Kidney epithelial cell (primary cell): ENCODE data around the gene GLS2. TPM values are rescaled to one million over a fixed set of nuclear protein-coding genes. Genes with fewer than 3 reads are reported as not detected.
"Not testable (repeated sequence)": the region's sequence is repeated elsewhere in the genome, so short reads cannot be mapped to it uniquely, and the experiment has no call there.

Experiments used
- DNase-seq: peaks from one replicate; pipeline ENCODE4 v3.0.0-alpha.2; 2010; ENCODE audit warnings: low read depth
- H3K27me3 ChIP-seq: 2 replicates; pipeline ENCODE4 v1.6.0; 2011; ENCODE audit warnings: low read length; ENCODE audit not compliant: control insufficient read depth, insufficient read depth
- H3K36me3 ChIP-seq: 2 replicates; pipeline ENCODE4 v1.5.1; 2011; ENCODE audit warnings: low read length; ENCODE audit not compliant: control insufficient read depth, insufficient read depth
- H3K4me3 ChIP-seq: 2 replicates; pipeline ENCODE4 v1.5.1; 2011; ENCODE audit warnings: low read depth, mild to moderate bottlenecking, control low read depth, low read length
- total RNA-seq: library from RNA; depleted of rRNA; stranded (reverse); fragments of >200 nt; gene quantifications from 2 replicates; pipeline ENCODE4 v1.2.3, GENCODE V29; 2015
- TF ChIP-seq, protein P1 (sequence below): IDR thresholded peaks from 2 replicates; pipeline ENCODE4 v1.5.1; 2011; ENCODE audit warnings: mild to moderate bottlenecking, moderate library complexity, low read length, control low read depth, inconsistent platforms; ENCODE audit not compliant: insufficient read depth, poor library complexity, severe bottlenecking

GLS2 gene
- total RNA-seq, 1 donor from 2014 or later: 2.3 TPM

GRCh38 chr12:56450241-56450640 is 37.7 kb downstream of the GLS2 start:
- no peaks in the 10 kb centered on the region for H3K27me3 ChIP-seq
- DNase-seq: no peak
- H3K36me3 ChIP-seq: no peaks in the 10 kb centered on the region
- TF ChIP-seq, protein P1, sequence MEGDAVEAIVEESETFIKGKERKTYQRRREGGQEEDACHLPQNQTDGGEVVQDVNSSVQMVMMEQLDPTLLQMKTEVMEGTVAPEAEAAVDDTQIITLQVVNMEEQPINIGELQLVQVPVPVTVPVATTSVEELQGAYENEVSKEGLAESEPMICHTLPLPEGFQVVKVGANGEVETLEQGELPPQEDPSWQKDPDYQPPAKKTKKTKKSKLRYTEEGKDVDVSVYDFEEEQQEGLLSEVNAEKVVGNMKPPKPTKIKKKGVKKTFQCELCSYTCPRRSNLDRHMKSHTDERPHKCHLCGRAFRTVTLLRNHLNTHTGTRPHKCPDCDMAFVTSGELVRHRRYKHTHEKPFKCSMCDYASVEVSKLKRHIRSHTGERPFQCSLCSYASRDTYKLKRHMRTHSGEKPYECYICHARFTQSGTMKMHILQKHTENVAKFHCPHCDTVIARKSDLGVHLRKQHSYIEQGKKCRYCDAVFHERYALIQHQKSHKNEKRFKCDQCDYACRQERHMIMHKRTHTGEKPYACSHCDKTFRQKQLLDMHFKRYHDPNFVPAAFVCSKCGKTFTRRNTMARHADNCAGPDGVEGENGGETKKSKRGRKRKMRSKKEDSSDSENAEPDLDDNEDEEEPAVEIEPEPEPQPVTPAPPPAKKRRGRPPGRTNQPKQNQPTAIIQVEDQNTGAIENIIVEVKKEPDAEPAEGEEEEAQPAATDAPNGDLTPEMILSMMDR: no peak
- no peak overlapping the region for H3K4me3 ChIP-seq

- H3K4me3 ChIP-seq: peak overlapping the region; percentile 58
- no peak for DNase-seq
Observed at GRCh38 chr12:56449622-56449984, 38.4 kb downstream of the GLS2 start.

GRCh38 chr12:56448860-56449621 is 38.9 kb downstream of the GLS2 start, which contains the start of gene TIMELESS:
TIMELESS (minus strand) TSS chr12:56449426; CDS start chr12:56434170, 15,256 bp downstream.
- Histone ChIP-seq H3K36me3 (no peaks in the 10 kb centered on the region), H3K27me3 (no peaks in the 10 kb centered on the region), H3K4me3 (peak within 1 kb of the TSS; percentile 58)
- peak; percentile 59 for DNase-seq
- TF ChIP-seq, protein P1: no peak

More at GRCh38 chr12:56449622-56449984, 38.4 kb downstream of the GLS2 start:
- TF ChIP-seq, protein P1: no peak
- Histone ChIP-seq H3K36me3 (no peaks in the 10 kb centered on the region), H3K27me3 (no peaks in the 10 kb centered on the region)

DNA sequence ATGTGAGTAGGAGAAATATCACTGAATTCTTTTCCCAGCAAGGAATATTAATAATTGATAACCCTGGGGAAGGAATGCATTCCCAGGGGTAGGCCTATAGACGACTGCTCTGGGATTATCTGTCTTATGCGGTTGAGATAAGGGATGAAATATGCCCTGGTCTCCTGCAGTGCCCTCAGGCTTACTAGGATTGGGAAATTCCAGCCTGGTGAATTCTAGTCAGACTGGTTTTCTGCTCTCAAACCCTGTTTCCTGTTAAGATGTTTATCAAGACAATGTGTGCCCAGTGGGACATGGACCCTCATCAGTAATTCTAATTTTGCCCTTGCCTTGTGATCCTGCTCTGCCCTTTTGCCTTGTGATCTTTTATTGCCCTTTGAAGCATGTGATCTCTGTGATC is 44.8 kb downstream of the GLS2 start:
- H3K36me3 ChIP-seq, DNase-seq, H3K27me3 ChIP-seq, H3K4me3 ChIP-seq: not testable (repeated sequence)

DNA sequence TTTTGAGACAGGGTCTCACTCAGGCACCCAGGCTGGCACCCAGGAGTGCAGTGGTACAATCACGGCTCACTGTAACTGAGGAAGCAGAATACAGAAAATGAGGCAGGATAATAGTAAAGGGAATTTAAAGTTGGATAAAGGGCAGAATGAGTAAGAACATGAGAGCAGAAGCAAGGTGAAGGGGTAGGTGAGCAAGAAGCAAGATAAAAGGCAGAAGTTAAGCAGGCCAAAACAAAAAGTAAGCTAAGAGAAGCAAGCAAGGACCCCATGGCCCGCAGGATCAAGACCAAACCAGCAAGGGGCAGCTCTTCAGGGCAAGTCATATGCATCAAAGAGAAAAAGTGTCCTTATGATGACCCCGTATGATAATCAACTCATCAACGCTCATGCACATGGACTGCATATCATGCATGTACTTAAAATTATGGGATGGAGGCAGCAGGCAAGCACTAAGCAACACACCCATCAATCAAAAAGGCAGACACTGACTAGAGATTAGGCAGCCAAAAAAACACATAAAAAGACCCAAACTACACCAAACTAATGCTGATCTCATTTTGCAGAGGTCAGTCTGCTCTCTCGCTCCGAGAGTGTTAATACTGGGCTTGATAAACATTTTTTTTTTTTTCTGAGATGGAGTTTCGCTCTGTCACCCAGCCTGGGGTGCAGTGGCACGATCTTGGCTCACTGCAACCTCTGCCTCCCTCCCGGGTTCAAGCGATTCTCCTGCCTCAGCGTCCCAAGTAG is 50.4 kb downstream of the GLS2 start:
- no peak for DNase-seq
- H3K36me3 ChIP-seq: no peaks in the 10 kb centered on the region
- H3K4me3 ChIP-seq: no peak overlapping the region
- TF ChIP-seq, protein P1: no peak
- no peaks in the 10 kb centered on the region for H3K27me3 ChIP-seq

- H3K4me3 ChIP-seq: no peak overlapping the region
- TF ChIP-seq, protein P1: no peak
- H3K27me3 ChIP-seq: no peaks in the 10 kb centered on the region
- DNase-seq: no peak
- no peaks in the 10 kb centered on the region for H3K36me3 ChIP-seq
Observed at GRCh38 chr12:56434828-56435227, 53.1 kb downstream of the GLS2 start.
